Activated effector memory CD4-positive, alpha-beta T cell treated with Interleukin-2 at 50 U/mL for 16 hours (primary cell): ENCODE data around the gene CACNA2D3.

Source experiments
- DNase-seq: peaks from one replicate; pipeline ENCODE4 v3.0.0-alpha.2; 2020

CACNA2D3 gene

DNA sequence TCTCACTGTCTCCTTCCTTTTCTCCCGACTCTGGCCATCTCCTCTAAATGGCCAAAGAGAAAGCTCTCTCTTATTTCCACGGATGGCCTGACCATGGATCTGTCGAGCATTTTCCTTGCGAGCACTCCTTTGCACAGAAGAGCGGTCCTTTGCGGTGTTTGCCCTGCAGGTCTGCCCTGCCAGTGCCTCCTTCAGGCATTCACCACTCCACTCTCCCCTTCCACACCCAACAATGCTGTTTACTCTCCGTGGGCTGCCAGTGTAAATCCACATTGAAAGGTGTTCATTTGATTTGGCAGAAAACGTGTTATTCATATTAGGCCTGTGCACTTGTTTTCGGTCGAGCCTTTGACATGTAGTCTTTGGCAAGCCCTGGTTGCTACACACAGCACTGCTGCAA lies 49.6 kb downstream of the CACNA2D3 start:
- no peak for DNase-seq

DNA sequence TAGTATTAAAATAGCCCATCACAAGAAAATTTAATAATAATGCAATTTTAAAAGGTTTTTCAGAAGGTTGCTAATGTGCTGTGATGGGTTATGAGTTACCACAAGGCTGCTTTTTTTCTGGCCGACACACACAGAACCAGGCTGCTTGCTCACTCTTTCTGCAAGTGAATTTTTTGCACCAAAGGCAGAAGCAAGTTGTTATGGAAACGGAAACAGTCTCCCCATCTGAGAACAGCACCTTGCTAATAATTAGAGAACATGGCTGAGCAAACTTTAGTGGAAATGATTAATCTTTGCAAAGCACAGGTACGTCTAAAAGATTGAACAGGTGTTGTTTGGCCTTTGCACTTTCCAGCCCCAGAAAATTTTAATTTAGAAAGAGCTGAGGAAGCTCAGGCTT lies 51.0 kb downstream of the CACNA2D3 start:
- DNase-seq: no peak

DNA sequence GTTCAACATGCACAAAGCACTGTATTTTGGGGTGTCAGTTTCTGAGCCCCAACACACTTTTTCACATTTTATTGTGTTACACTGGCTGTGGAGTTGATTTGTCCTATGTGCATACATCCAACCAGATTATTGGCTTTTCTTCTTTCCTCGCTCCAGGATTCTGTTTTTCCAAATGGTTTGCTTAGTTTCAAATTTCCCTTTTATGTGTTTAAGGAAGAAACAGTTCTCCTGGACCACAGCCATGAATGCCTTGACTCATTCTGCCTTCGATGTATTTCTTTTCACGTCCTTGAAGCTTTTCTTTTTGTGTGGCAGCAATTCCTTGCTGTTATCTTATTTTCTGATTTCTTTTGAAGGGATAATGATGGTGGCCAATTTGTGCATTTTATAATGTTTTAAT lies 53.8 kb downstream of the CACNA2D3 start:
- no peak for DNase-seq

GRCh38 chr3:54177816-54178215 lies 55.5 kb downstream of the CACNA2D3 start:
- no peak for DNase-seq

- no peak for DNase-seq
These were observed 56.0 kb downstream of the CACNA2D3 start for GRCh38 chr3:54178376-54178775.

- no peak for DNase-seq
These were observed 58.6 kb downstream of the CACNA2D3 start for GRCh38 chr3:54180921-54181320.

GRCh38 chr3:54182242-54182641 lies 59.9 kb downstream of the CACNA2D3 start:
- no peak for DNase-seq

DNA sequence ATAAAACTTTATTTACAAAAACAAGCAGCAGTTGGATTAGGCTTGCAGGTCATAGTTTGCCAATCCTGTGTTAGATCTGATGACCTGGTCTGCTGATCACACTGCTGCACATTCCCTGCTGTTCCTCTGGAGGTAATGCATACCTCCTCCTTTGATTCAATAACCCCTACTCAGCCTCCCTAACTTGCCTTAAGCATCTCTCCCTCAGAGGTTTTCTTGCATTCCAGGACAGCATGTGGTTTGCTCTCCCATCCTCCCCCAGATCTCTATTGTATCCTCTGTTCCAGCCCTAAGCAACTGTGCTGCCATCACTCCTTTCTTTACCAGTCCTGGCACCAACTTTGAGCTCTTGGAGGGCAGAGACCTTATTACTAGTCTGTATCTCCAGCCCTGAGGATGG lies 63.4 kb downstream of the CACNA2D3 start:
- no peak for DNase-seq

- no peak for DNase-seq
These were observed 65.9 kb downstream of the CACNA2D3 start for GRCh38 chr3:54188176-54188791.

GRCh38 chr3:54191220-54191619 lies 68.9 kb downstream of the CACNA2D3 start:
- no peak for DNase-seq

DNA sequence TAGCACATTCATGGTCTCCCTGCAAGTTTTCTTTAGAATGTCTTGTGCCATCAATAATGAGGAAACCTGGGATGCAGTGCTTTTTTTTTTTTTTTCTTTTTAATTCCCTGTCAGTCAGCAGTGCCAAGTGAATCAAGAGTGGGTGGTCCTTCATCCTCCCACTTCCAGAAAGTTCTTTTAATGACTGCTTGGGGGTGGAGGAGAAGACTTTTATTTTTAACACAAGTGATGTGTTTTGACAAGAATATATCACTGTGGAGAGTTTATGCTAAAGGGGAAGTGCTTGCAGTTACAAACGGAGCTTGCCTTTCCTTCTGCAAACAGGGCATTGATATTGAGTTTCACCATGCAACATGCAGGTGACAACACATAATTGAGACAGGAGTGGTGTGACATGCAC lies 69.7 kb downstream of the CACNA2D3 start:
- DNase-seq: no peak

DNA sequence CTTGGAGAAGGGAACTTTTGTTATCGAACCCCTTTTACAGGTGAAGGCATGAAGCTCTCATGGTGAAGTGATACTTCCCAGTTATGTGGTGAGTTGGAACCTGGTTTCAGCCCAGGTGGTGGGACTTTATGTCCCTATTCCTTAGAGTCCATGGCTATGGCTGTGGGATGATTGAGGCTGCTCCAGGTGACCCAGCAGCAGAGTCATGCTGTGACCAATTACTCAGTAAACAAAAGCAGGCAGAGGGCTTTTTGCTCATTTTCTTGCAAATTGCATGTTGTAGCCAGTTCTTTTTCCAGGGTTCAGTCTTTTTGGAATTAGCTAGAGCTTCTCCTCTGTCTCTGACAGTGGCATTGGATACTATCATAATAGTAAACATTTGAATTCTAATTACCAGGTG lies 70.7 kb downstream of the CACNA2D3 start:
- no peak for DNase-seq

- DNase-seq: no peak
These were observed 74.1 kb downstream of the CACNA2D3 start for GRCh38 chr3:54196360-54196991.

DNA sequence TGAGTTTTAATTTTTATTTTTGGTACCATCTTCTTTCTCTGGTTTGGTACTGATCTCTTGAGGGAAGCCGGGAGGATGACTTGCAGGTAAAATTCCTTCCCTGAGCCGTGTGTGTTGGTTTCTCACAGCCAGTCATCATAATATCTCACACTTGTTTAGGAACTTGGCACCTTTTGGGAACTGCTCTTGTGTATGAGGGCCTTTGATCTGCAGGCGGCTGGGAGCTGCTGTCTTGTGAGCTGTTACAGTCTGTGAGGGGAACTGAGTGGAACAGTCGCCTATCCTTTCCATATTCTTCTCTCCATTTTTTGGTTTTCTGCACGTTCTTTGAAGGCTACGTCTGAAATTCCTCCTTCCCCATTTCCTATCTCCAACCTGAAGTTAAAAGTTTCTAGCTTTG lies 75.2 kb downstream of the CACNA2D3 start:
- DNase-seq: no peak

DNA sequence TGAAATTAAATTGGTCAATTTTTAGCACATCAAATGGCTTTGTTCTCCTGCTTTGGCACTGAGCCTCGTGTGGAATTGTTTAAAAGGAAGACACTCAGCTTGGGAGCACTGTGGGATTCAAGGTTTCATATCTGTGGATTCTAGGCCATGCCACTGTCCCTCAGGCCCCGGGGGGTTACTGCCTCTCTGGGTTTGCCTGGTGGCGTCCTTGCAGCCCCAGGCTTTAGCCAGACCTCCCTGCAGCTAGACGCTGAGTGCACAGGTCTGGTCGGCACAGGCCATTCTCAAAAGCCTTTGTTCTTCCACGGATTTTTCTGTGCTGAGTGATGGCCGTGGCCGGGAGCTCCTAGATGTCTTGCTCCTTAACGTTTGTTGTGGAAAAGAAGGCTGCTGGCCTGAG lies 76.2 kb downstream of the CACNA2D3 start:
- no peak for DNase-seq

DNA sequence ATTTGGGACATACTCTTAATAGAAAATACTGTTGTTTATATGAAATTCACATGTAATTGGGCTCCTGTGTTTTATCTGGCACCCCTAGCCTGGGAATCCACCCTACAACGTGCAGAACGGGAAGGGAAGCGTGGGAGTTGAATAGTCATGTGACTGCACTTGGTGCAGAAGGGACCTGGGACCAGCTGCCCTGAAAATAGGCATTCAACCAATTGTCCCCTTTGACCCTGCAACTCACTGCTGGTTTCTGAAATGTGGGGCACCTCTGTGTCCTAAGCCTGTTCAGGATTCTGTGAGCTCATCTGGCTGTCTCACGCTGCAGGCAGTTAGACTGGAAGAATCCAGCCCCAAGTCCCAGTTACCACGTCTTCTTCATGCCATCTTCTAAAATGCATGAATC lies 79.7 kb downstream of the CACNA2D3 start:
- no peak for DNase-seq

- no peak for DNase-seq
These were observed 80.4 kb downstream of the CACNA2D3 start for GRCh38 chr3:54202651-54203248.

GRCh38 chr3:54206874-54207273 lies 84.5 kb downstream of the CACNA2D3 start:
- DNase-seq: no peak

DNA sequence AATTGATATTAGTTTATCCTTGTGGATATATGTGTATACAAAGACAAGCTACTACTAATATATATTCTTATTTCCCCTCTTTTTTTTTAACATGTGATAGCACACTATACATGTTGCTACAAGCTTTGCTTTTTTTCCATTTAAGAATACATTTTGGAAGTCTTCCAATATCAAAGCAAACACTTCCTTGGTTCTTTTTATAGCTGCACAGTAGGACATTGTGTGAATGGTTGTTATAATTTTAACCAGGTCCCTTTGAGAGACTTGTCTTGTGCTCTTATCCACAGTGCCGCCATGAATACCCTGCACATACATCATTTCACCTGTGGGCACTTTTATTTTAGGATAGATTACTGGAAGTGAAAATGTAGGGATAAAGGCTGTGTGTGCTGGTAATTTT lies 88.7 kb downstream of the CACNA2D3 start:
- no peak for DNase-seq

- DNase-seq: no peak
These were observed 90.4 kb downstream of the CACNA2D3 start for GRCh38 chr3:54212723-54213122.

DNA sequence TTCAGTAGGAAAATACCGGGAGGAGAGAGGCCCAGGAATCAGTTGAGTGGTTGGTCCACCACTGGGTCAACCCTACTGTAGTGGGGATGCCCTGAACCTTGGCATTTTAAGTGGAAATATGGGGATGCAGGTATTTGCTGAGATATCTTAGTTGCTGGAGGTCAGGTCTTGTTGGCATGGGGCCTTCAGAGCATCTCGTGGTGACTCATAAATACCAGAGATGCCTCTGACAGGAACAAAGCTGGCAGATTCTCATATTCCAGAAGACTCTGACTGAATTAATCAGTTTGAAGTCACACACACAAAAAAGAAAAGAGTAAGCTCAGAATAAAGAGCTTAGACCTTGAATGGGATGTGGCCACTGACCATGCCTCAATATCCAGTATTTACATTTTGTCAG lies 91.6 kb downstream of the CACNA2D3 start:
- DNase-seq: no peak

GRCh38 chr3:54214845-54215244 lies 92.5 kb downstream of the CACNA2D3 start:
- DNase-seq: no peak

DNA sequence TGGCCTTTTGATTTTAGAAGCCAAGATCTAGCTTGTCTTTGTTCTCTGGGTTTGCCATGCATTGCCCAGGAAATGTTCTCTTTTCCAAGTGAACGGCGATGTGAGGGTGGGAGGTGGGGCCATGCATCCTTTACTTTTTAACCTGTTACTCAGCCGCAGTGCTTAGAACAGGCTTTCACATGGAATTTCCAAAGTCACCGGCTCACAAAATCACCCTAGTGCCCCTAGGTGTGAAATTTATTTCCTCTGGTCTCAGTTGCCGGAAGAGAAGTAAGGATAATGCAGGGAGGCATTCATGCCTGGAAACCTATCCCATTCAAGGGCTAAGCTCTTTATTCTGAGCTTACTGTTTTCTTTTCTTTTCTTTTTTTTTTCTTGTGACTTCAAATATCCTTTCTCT lies 93.2 kb downstream of the CACNA2D3 start:
- no peak for DNase-seq

DNA sequence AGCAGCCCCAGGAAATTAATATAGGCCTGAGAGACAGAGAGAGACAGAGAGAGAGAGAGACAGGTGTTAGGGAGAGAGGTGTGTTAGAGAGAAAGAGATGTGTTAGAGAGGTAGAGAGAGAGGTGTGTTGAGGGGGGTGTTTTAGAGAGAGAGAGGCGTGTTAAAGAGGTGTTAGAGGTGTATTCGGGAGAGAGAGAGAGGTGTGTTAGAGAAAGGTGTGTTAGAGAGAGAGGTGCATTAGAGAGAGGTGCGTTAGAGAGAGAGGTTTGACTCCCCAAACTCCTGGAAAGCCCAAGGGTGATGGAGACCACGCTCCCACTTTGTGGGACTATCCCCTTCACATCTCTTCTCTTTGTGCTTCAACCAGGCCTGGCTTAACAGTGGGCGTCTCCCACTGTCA lies 95.5 kb downstream of the CACNA2D3 start:
- no peak for DNase-seq

DNA sequence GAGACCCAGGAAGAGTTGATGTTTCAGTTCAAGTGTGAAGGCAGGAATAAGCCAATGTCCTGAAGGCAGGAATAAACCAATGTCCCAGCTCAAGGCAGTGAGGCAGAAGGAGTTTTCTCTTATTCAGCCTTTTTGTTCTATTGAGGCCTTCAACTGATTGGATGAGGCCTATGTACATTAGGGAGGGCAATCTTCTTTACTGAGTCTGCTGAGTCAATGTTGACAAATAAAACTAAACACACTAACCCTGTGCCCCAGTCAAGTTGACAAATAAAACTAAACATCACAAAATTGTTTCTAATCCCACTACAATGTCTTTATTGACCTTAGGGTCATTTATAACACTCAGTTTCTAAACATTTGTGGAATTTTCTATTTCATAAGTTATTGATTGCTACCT lies 100.0 kb downstream of the CACNA2D3 start:
- DNase-seq: no peak
